Activated CD8-positive, alpha-beta T cell treated with anti-CD3 and anti-CD28 coated beads for 36 hours (primary cell): ENCODE measurements around the gene FXYD2. TPM values are rescaled to one million over a fixed set of nuclear protein-coding genes. Genes with fewer than 3 reads are reported as not detected.

Experiments
- ATAC-seq: fragments of 200-7000 bp; cut with Tn5 transposase; one replicate; pipeline ENCODE4 v1.10.0; 2021; ENCODE audit warnings: mild to moderate bottlenecking, moderate library complexity
- CTCF ChIA-PET: fragments of 350-600 bp; sonication (Branson Sonifier 250); formaldehyde crosslinking; loops from one replicate; lab custom pipeline; 2021; ENCODE audit warnings: antibody characterized with exemption; lab: Charles Lee
- POLR2A ChIA-PET: fragments of 350-600 bp; sonication (Branson Sonifier 250); formaldehyde crosslinking; loops from one replicate; lab custom pipeline; 2021; ENCODE audit warnings: antibody characterized with exemption; lab: Charles Lee
- DNase-seq: peaks from one replicate; pipeline ENCODE4 v3.0.0-alpha.2; 2020
- H3K27ac Mint-ChIP-seq: one replicate; pipeline ENCODE4 v1.8.0; 2021; ENCODE audit warnings: mild to moderate bottlenecking, mixed read lengths
- H3K27me3 Mint-ChIP-seq: one replicate; pipeline ENCODE4 v1.8.0; 2021; ENCODE audit warnings: mixed read lengths
- H3K36me3 Mint-ChIP-seq: one replicate; pipeline ENCODE4 v1.8.0; 2021; ENCODE audit warnings: low read depth, mixed read lengths
- H3K4me1 Mint-ChIP-seq: one replicate; pipeline ENCODE4 v1.8.0; 2021; ENCODE audit warnings: low read depth, mixed read lengths
- H3K4me3 Mint-ChIP-seq: one replicate; pipeline ENCODE4 v1.8.0; 2021; ENCODE audit warnings: mild to moderate bottlenecking, moderate library complexity, mixed read lengths
- H3K9me3 Mint-ChIP-seq: one replicate; pipeline ENCODE4 v1.8.0; 2021; ENCODE audit warnings: mixed read lengths
- CTCF ChIP-seq: fragments of 200-600 bp; IDR thresholded peaks from one replicate; pipeline ENCODE4 v1.8.0; 2022; ENCODE audit warnings: antibody characterized with exemption, mild to moderate bottlenecking
- intact Hi-C: fragments of 100-400 bp; cut with micrococcal nuclease; formaldehyde crosslinking; loops from one replicate; pipeline ENCODE4 v1.10.0; 2022
- total RNA-seq, 2 experiments: library from RNA; stranded (reverse); gene quantifications; one replicate each; pipeline ENCODE4 v1.2.3, GENCODE V29; 2021

FXYD2 gene
- total RNA-seq, 2 experiments from 2014 or later, result 6.7 to 7.2 TPM

- ChIA-PET POLR2A (no interaction called here), CTCF (interaction anchor here (1.2 to 2.0 kb wide), 3 partner anchors 28 to 75 kb away, joined by 3 to 7 read pairs (median 6); no protein-coding TSS in a partner anchor)
- peaks cover 31% of the 10 kb centered on the region for H3K27me3 Mint-ChIP-seq
- TF ChIP-seq CTCF, result no peak
- ATAC-seq (no peak), DNase-seq (no peak)
- no peak overlapping the region for H3K4me3 Mint-ChIP-seq
- no peaks in the 10 kb centered on the region for H3K9me3 Mint-ChIP-seq
- peaks cover 16% of the 10 kb centered on the region for H3K4me1 Mint-ChIP-seq
- no peaks in the 10 kb centered on the region for H3K36me3 Mint-ChIP-seq
- intact Hi-C loops, result no loop called here
- no peak overlapping the region for H3K27ac Mint-ChIP-seq
Measured at GRCh38 chr11:117871784-117872183, 47.2 kb upstream of the FXYD2 start.

GRCh38 chr11:117871160-117871559, 46.6 kb upstream of the FXYD2 start:
- DNase-seq (no peak), ATAC-seq (no peak)
- H3K27me3 Mint-ChIP-seq, result peaks cover 29% of the 10 kb centered on the region
- no peaks in the 10 kb centered on the region for H3K9me3 Mint-ChIP-seq
- H3K36me3 Mint-ChIP-seq, result no peaks in the 10 kb centered on the region
- H3K4me3 Mint-ChIP-seq, result no peak overlapping the region
- peaks cover 14% of the 10 kb centered on the region for H3K4me1 Mint-ChIP-seq
- ChIA-PET CTCF (interaction anchor here (0.7 to 1.2 kb wide), 2 partner anchors 75 to 76 kb away, joined by 3 to 6 read pairs; no protein-coding TSS in a partner anchor), POLR2A (interaction anchor here (0.6 kb wide), 1 partner anchor 11 kb away, joined by 3 read pairs; no protein-coding TSS in a partner anchor)
- intact Hi-C loops, result no loop called here
- no peak overlapping the region for H3K27ac Mint-ChIP-seq
- TF ChIP-seq CTCF, result no peak

- no peak for DNase-seq
- no peaks in the 10 kb centered on the region for H3K36me3 Mint-ChIP-seq
- H3K4me1 Mint-ChIP-seq, result peaks cover 7% of the 10 kb centered on the region
- peaks cover 20% of the 10 kb centered on the region for H3K27me3 Mint-ChIP-seq
- ChIA-PET POLR2A (interaction anchor here (0.6 kb wide), 1 partner anchor 12 kb away, joined by 3 read pairs; no protein-coding TSS in a partner anchor), CTCF (interaction anchor here (0.7 kb wide), 1 partner anchor 76 kb away, joined by 3 read pairs; no protein-coding TSS in a partner anchor)
- intact Hi-C loops, result no loop called here
- no peak for TF ChIP-seq CTCF
- no peak overlapping the region for H3K27ac Mint-ChIP-seq
- no peak for ATAC-seq
- H3K4me3 Mint-ChIP-seq, result no peak overlapping the region
- H3K9me3 Mint-ChIP-seq, result no peaks in the 10 kb centered on the region
Measured at GRCh38 chr11:117870103-117870952, 45.8 kb upstream of the FXYD2 start.

GRCh38 chr11:117869604-117870003, 45.1 kb upstream of the FXYD2 start:
- peaks cover 14% of the 10 kb centered on the region for H3K27me3 Mint-ChIP-seq

More at GRCh38 chr11:117869604-117870003, 45.1 kb upstream of the FXYD2 start:
- intact Hi-C loops, result no loop called here
- no peak overlapping the region for H3K27ac Mint-ChIP-seq
- ATAC-seq (no peak), DNase-seq (no peak)
- no peaks in the 10 kb centered on the region for H3K36me3 Mint-ChIP-seq
- no peak overlapping the region for H3K4me3 Mint-ChIP-seq
- TF ChIP-seq CTCF, result no peak
- H3K9me3 Mint-ChIP-seq, result no peaks in the 10 kb centered on the region
- H3K4me1 Mint-ChIP-seq, result peaks cover 2% of the 10 kb centered on the region
- POLR2A ChIA-PET, result no interaction called here
- CTCF ChIA-PET, result no interaction called here
